Astrocyte (in vitro differentiated cells and primary cell): ENCODE measurements around the gene SIGLEC11. TPM values are rescaled to one million over a fixed set of nuclear protein-coding genes. Genes with fewer than 3 reads are reported as not detected.

Experiments
- DNase-seq: peaks from one replicate; pipeline ENCODE4 v3.0.0-alpha.2; 2010; ENCODE audit warnings: low read depth
- FAIRE-seq: peaks from 2 replicates; lab custom pipeline; 2011; peaks lifted over from hg19 to GRCh38; lab: Jason Lieb, UNC
- H2AFZ ChIP-seq: 2 replicates; pipeline ENCODE4 v1.6.0; 2012; ENCODE audit warnings: low read depth, low read length, inconsistent platforms
- H3K27ac ChIP-seq: 2 replicates; pipeline ENCODE4 v1.5.1; 2011; ENCODE audit warnings: low read depth, low read length, inconsistent platforms
- H3K27me3 ChIP-seq: 2 replicates; pipeline ENCODE4 v1.6.0; 2011; ENCODE audit warnings: low read length, inconsistent platforms; ENCODE audit not compliant: insufficient read depth
- H3K36me3 ChIP-seq: 2 replicates; pipeline ENCODE4 v1.5.1; 2011; ENCODE audit warnings: low read length, inconsistent platforms; ENCODE audit not compliant: insufficient read depth
- H3K4me1 ChIP-seq: 2 replicates; pipeline ENCODE4 v1.5.1; 2011; ENCODE audit warnings: low read length, inconsistent platforms; ENCODE audit not compliant: insufficient read depth
- H3K4me2 ChIP-seq: 2 replicates; pipeline ENCODE4 v1.6.0; 2012; ENCODE audit warnings: low read length, inconsistent platforms
- H3K4me3 ChIP-seq: 2 replicates; pipeline ENCODE4 v1.5.1; 2011; ENCODE audit warnings: low read depth, mild to moderate bottlenecking, low read length, inconsistent platforms; ENCODE audit not compliant: insufficient read depth
- H3K79me2 ChIP-seq: 2 replicates; pipeline ENCODE4 v1.6.0; 2012; ENCODE audit warnings: mild to moderate bottlenecking, low read length, inconsistent platforms; ENCODE audit not compliant: insufficient read depth
- H3K9ac ChIP-seq: 2 replicates; pipeline ENCODE4 v1.6.0; 2012; ENCODE audit warnings: mild to moderate bottlenecking, low read length, inconsistent platforms
- H3K9me3 ChIP-seq: 2 replicates; pipeline ENCODE4 v1.5.1; 2012; ENCODE audit warnings: low read depth, mild to moderate bottlenecking, low read length, inconsistent platforms; ENCODE audit not compliant: insufficient read depth
- H4K20me1 ChIP-seq: 2 replicates; pipeline ENCODE4 v1.6.0; 2012; ENCODE audit warnings: low read length, inconsistent platforms; ENCODE audit not compliant: insufficient read depth
- H3K27ac Mint-ChIP-seq: one replicate; pipeline ENCODE4 v1.8.0; 2021; ENCODE audit warnings: mild to moderate bottlenecking, mixed read lengths; ENCODE audit not compliant: unreplicated experiment
- H3K27me3 Mint-ChIP-seq: one replicate; pipeline ENCODE4 v1.8.0; 2021; ENCODE audit warnings: low read depth, mixed read lengths; ENCODE audit not compliant: unreplicated experiment
- H3K36me3 Mint-ChIP-seq: one replicate; pipeline ENCODE4 v1.8.0; 2021; ENCODE audit warnings: low read depth, mixed read lengths; ENCODE audit not compliant: unreplicated experiment
- H3K4me1 Mint-ChIP-seq: one replicate; pipeline ENCODE4 v1.8.0; 2021; ENCODE audit warnings: low read depth, mixed read lengths; ENCODE audit not compliant: unreplicated experiment
- H3K4me3 Mint-ChIP-seq: one replicate; pipeline ENCODE4 v1.8.0; 2021; ENCODE audit warnings: mild to moderate bottlenecking, moderate library complexity, mixed read lengths; ENCODE audit not compliant: unreplicated experiment
- H3K9me3 Mint-ChIP-seq: one replicate; pipeline ENCODE4 v1.8.0; 2021; ENCODE audit warnings: mild to moderate bottlenecking, mixed read lengths; ENCODE audit not compliant: unreplicated experiment
- CTCF ChIP-seq: IDR thresholded peaks from 2 replicates; pipeline ENCODE4 v1.5.1; 2011; ENCODE audit warnings: low read depth, mild to moderate bottlenecking, inconsistent platforms, low read length, moderate library complexity; ENCODE audit not compliant: insufficient read depth
- EZH2 ChIP-seq: IDR thresholded peaks from 2 replicates; pipeline ENCODE4 v1.6.1; 2012; ENCODE audit warnings: mild to moderate bottlenecking, low read length, inconsistent platforms; ENCODE audit not compliant: insufficient read depth
- total RNA-seq: library from RNA; stranded (reverse); gene quantifications from 2 replicates; pipeline ENCODE4 v1.2.1, GENCODE V29; 2021

Gene SIGLEC11
- total RNA-seq, 1 donor from 2014 or later: not detected

DNA sequence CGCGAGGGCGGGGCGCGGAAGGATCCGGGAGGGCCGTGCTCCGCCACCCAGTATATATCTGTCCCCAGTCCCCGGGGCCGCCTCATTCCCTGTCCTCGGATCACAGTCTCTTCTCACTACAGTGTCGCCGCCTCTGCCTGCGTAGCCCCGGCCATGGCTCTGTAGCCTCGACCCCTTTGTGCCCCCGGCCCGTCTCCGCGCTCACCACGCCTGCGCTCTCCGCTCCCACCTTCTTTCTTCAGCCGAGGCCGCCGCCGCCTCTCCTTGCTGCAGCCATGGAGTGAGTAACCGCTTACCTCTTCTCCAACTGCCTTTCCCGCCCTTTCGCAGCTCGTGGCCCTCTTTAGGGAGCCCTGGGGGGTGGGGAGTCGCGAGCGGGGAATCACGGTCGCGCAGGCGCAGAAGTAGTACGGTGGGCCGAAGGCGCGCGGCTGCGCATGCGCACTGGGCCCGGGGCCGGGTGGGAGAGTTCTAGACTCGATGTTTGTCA is 31.8 kb downstream of the SIGLEC11 start, which contains the start of the genes ATF5 and NUP62:
ATF5 (plus strand) TSS at position 85 of the 490 bp plus-strand sequence. CDS start 1,646 bp downstream, outside the sequence.
NUP62 (minus strand) TSS at position 384 of the 490 bp plus-strand sequence. CDS start 19,697 bp downstream, outside the sequence.
- Histone ChIP-seq H4K20me1 (peaks cover 31% of the 10 kb centered on the region), H3K27ac (peak within 1 kb of the TSS; percentile 88), H3K9me3 (no peaks in the 10 kb centered on the region), H3K4me3 (peak within 1 kb of the TSS; percentile 87), H3K9ac (peak within 1 kb of the TSS; percentile 92), H3K27me3 (no peaks in the 10 kb centered on the region), H3K36me3 (peaks cover 6% of the 10 kb centered on the region), H2AFZ (peak within 1 kb of the TSS; percentile 91), H3K79me2 (peaks cover 49% of the 10 kb centered on the region), H3K4me2 (peak within 1 kb of the TSS; percentile 98), H3K4me1 (peaks cover 6% of the 10 kb centered on the region)
- no peak for FAIRE-seq
- Mint-ChIP-seq H3K9me3 (peaks cover 2% of the 10 kb centered on the region), H3K27me3 (no peaks in the 10 kb centered on the region), H3K36me3 (peaks cover 23% of the 10 kb centered on the region), H3K27ac (peak within 1 kb of the TSS; percentile 95), H3K4me3 (peak within 1 kb of the TSS; percentile 97), H3K4me1 (peaks cover 5% of the 10 kb centered on the region)
- peak; percentile 58 for DNase-seq
- TF ChIP-seq EZH2: no peak
- no peak for TF ChIP-seq CTCF

DNA sequence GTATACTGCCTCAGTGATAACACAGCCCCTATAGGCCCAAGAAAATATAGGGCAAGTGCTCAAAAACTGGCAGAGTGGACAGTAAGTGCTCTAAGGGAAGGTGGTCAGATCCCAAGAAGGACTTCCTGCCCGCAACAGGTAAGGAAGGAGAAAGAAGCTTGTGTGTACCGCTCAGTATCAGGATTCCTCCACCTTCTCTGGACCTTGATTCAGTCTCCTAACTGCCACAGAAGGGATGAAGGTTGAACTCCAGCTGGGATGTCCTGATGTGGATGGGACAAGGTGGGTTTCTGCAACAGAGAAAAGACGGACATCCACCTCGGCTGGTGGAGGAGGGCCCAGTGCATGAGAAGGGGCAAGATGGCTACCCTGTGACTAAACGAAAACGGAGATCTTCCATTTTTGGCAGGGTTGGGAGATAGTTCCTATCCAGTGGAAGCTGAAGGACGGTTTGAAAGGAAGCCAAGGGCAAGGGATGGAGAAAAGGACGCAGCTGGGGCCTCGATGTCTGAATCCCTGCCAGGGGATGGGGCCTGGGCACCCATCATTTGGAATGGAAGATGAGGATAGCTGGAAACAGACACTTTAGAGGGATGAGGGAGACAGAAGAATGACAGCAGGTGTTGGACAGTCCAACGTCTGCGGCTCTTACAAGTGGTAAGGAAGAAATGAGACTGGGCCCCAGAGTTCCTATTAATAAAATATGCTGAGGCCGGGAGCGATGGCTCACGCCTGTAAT is 33.3 kb downstream of the SIGLEC11 start:
- Histone ChIP-seq H4K20me1 (peaks cover 45% of the 10 kb centered on the region), H3K36me3 (peaks cover 6% of the 10 kb centered on the region), H3K27ac (peak overlapping the region; percentile 15), H3K9me3 (no peaks in the 10 kb centered on the region), H3K79me2 (peaks cover 64% of the 10 kb centered on the region), H3K4me3 (no peak overlapping the region), H2AFZ (no peak overlapping the region), H3K27me3 (no peaks in the 10 kb centered on the region), H3K9ac (no peak overlapping the region), H3K4me2 (peak overlapping the region; percentile 98), H3K4me1 (peaks cover 6% of the 10 kb centered on the region)
- no peak for FAIRE-seq
- Mint-ChIP-seq H3K36me3 (peaks cover 17% of the 10 kb centered on the region), H3K27me3 (no peaks in the 10 kb centered on the region), H3K9me3 (no peaks in the 10 kb centered on the region), H3K4me1 (peaks cover 5% of the 10 kb centered on the region), H3K4me3 (peak overlapping the region; percentile 97), H3K27ac (peak overlapping the region; percentile 95)
- TF ChIP-seq CTCF (no peak), EZH2 (no peak)
- DNase-seq: no peak
